Measurements from ENCODE around the gene UQCRQ. TPM values are rescaled to one million over a fixed set of nuclear protein-coding genes. Genes with fewer than 3 reads are reported as not detected.

UQCRQ gene
- total and polyA plus RNA-seq, 2 of the 13 experiments (the other 11 are each of a cell fraction or from before 2014, with no cell fraction given), result 257 to 575 TPM

- TF ChIP-seq ZHX1 (CRISPR knock-in tag; IDR thresholded peaks at IDR 0.05; ENCODE audit: low read depth), result peak; percentile 55; the same call in 1 of the 2 replicates
- no peak for TF ChIP-seq ZSCAN5A (CRISPR knock-in tag; IDR thresholded peaks at IDR 0.05; ENCODE audit: borderline replicate concordance)
- peak; percentile 9; the same call in 1 of the 2 replicates for TF ChIP-seq KMT2B (CRISPR knock-in tag; IDR thresholded peaks at IDR 0.05)
- TF ChIP-seq CENPX (CRISPR knock-in tag; IDR thresholded peaks at IDR 0.05), result no peak
- TF ChIP-seq ZNF253 (CRISPR knock-in tag; IDR thresholded peaks at IDR 0.05; ENCODE audit: borderline replicate concordance), result no peak
- no peak for TF ChIP-seq ZFP62 (CRISPR knock-in tag; IDR thresholded peaks at IDR 0.05)
- 0 out of 2 replicates have a peak, but pooled peaks have one; percentile 17 for TF ChIP-seq ZFP36L1 (CRISPR knock-in tag; IDR thresholded peaks at IDR 0.05)
- TF ChIP-seq DR1 (CRISPR knock-in tag; IDR thresholded peaks at IDR 0.05), result peak; percentile 51; the same call in 1 of the 2 replicates
- TF ChIP-seq ZMYM2 (CRISPR knock-in tag; IDR thresholded peaks at IDR 0.05), result no peak
- TF ChIP-seq SSRP1 (CRISPR knock-in tag; IDR thresholded peaks at IDR 0.05), result peak; percentile 81; the same call in 1 of the 2 replicates
- TF ChIP-seq CREM (IDR thresholded peaks at IDR 0.05), result peak; percentile 83
- TF ChIP-seq CREM (CRISPR knock-in tag; IDR thresholded peaks at IDR 0.05), result no peak
- peak; percentile 89 for TF ChIP-seq FOXO1 (CRISPR knock-in tag; IDR thresholded peaks at IDR 0.05)
- TF ChIP-seq HDAC6 (IDR thresholded peaks at IDR 0.05; ENCODE audit: low read depth, low read length), result no peak; the same call in 1 of the 2 replicates
- TF ChIP-seq ZNF609 (CRISPR knock-in tag; IDR thresholded peaks at IDR 0.05; ENCODE audit: borderline replicate concordance), result peak; percentile 81; the same call in 1 of the 2 replicates
- TF ChIP-seq ZNF18 (CRISPR knock-in tag; IDR thresholded peaks at IDR 0.05; ENCODE audit: insufficient replicate concordance), result peak; percentile 36
- 0 out of 2 replicates have a peak, but pooled peaks have one; percentile 26 for TF ChIP-seq BORCS8-MEF2B (CRISPR knock-in tag; IDR thresholded peaks at IDR 0.05)
- no peak for TF ChIP-seq ZNF761 (CRISPR knock-in tag; conservative IDR thresholded peaks at IDR 0.05)
- TF ChIP-seq ZNF546 (CRISPR knock-in tag; conservative IDR thresholded peaks at IDR 0.05), result no peak; the same call in 1 of the 2 replicates
Measured at GRCh38 chr5:132873119-132873929, 6.9 kb downstream of the UQCRQ start, which contains the start of gene LEAP2 (continued).
